HG03460 (cell line): ENCODE data around the gene NYAP2.

Source experiments
- ATAC-seq: cut with Tn5 transposase; IDR thresholded peaks from one replicate; pipeline ENCODE4 v1.9.1; 2021; ENCODE audit not compliant: unreplicated experiment

The NYAP2 gene

GRCh38 chr2:225479386-225479785 is 79.9 kb downstream of the NYAP2 start:
- no peak for ATAC-seq

- no peak for ATAC-seq
Measured at GRCh38 chr2:225484751-225485150, 85.2 kb downstream of the NYAP2 start.

GRCh38 chr2:225486236-225486635 is 86.7 kb downstream of the NYAP2 start:
- no peak for ATAC-seq

GRCh38 chr2:225487878-225488416 is 88.4 kb downstream of the NYAP2 start:
- no peak for ATAC-seq

GRCh38 chr2:225488743-225489142 is 89.2 kb downstream of the NYAP2 start:
- no peak for ATAC-seq

GRCh38 chr2:225493420-225494099 is 94.0 kb downstream of the NYAP2 start:
- ATAC-seq: no peak

- no peak for ATAC-seq
Measured at GRCh38 chr2:225494100-225494459, 94.6 kb downstream of the NYAP2 start.

GRCh38 chr2:225495706-225496105 is 96.2 kb downstream of the NYAP2 start:
- ATAC-seq: no peak

GRCh38 chr2:225496568-225496967 is 97.1 kb downstream of the NYAP2 start:
- ATAC-seq: no peak

- no peak for ATAC-seq
Measured at GRCh38 chr2:225497166-225497565, 97.7 kb downstream of the NYAP2 start.

GRCh38 chr2:225501022-225501421 is 101.5 kb downstream of the NYAP2 start:
- no peak for ATAC-seq

GRCh38 chr2:225502971-225503370 is 103.5 kb downstream of the NYAP2 start:
- no peak for ATAC-seq

- ATAC-seq: no peak
Measured at GRCh38 chr2:225510796-225511195, 111.3 kb downstream of the NYAP2 start.

GRCh38 chr2:225512469-225512868 is 113.0 kb downstream of the NYAP2 start:
- no peak for ATAC-seq

- no peak for ATAC-seq
Measured at GRCh38 chr2:225512876-225513540, 113.5 kb downstream of the NYAP2 start.

- no peak for ATAC-seq
Measured at GRCh38 chr2:225515033-225515432, 115.5 kb downstream of the NYAP2 start.

GRCh38 chr2:225526760-225527390 is 127.4 kb downstream of the NYAP2 start:
- ATAC-seq: no peak

- ATAC-seq: no peak
Measured at GRCh38 chr2:225531559-225531958, 132.0 kb downstream of the NYAP2 start.

GRCh38 chr2:225532096-225532495 is 132.6 kb downstream of the NYAP2 start:
- ATAC-seq: no peak

- ATAC-seq: no peak
Measured at GRCh38 chr2:225534037-225534436, 134.5 kb downstream of the NYAP2 start.

GRCh38 chr2:225534697-225535096 is 135.2 kb downstream of the NYAP2 start:
- no peak for ATAC-seq

GRCh38 chr2:225536036-225536435 is 136.5 kb downstream of the NYAP2 start:
- ATAC-seq: no peak
